GM18519 (cell line): ENCODE results near the gene RANGRF.

Source experiments
- ATAC-seq: cut with Tn5 transposase; IDR thresholded peaks from one replicate; pipeline ENCODE4 v1.9.1; 2021; ENCODE audit warnings: mild to moderate bottlenecking, moderate library complexity; ENCODE audit not compliant: unreplicated experiment, low FRiP score

The RANGRF gene

GRCh38 chr17:8273884-8274444 is 14.5 kb upstream of the RANGRF start:
- no peak for ATAC-seq

GRCh38 chr17:8274816-8275215 is 13.7 kb upstream of the RANGRF start:
- ATAC-seq, result no peak

- ATAC-seq, result no peak
These were observed 12.8 kb upstream of the RANGRF start for GRCh38 chr17:8275421-8276290.

GRCh38 chr17:8277317-8277716 is 11.2 kb upstream of the RANGRF start:
- no peak for ATAC-seq

DNA sequence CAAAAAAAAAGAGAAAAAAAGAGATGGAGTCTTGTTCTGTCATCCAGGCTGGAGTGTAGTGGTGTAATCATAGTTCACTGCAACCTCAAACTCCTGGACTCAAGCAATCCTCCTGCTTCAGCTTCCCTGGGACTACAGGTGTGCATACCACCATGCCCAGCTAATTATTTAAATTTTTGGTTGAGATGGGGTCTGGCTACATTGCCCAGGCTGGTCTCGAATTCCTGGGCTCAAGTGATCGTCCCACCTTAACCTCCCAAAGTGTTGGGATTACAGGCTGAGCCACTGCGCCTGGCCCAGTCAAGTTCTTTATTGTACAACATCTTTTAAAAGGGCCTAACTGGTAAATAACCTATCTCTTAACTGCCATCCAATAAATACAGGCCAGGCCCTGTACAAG is 6.1 kb upstream of the RANGRF start:
- no peak for ATAC-seq

DNA sequence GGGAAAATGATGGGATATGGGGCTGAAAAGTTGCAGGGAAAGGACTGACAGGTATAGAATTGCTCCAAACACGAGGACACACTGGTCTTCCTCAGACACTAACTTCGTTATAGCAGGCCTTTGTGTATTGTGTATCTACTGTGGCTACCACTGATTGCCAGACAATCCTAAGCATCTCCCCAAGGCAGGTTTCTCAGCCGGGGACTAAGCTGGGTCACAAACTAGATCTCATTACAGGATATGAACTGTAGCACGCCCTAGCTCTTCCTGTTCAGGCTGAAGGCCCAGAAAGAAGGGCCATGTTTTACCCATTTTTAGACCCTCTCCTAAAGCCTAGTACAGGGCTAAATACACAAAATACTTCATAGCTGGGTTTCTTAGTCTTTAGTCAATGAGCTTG is 5.1 kb upstream of the RANGRF start:
- no peak for ATAC-seq

GRCh38 chr17:8284126-8284525 is 4.3 kb upstream of the RANGRF start:
- ATAC-seq, result no peak

- no peak for ATAC-seq
These were observed 2.9 kb upstream of the RANGRF start for GRCh38 chr17:8285270-8286181.

- ATAC-seq, result no peak
These were observed 677 bp upstream of the RANGRF start for GRCh38 chr17:8287651-8288335.

- no peak for ATAC-seq
These were observed 580 bp downstream of the RANGRF start for GRCh38 chr17:8289103-8289397.

- ATAC-seq, result no peak
These were observed 1.6 kb downstream of the RANGRF start for GRCh38 chr17:8290043-8290442.

- no peak for ATAC-seq
These were observed 4.3 kb downstream of the RANGRF start for GRCh38 chr17:8292639-8293395.

- ATAC-seq, result no peak
These were observed 5.9 kb downstream of the RANGRF start for GRCh38 chr17:8294361-8294760.

DNA sequence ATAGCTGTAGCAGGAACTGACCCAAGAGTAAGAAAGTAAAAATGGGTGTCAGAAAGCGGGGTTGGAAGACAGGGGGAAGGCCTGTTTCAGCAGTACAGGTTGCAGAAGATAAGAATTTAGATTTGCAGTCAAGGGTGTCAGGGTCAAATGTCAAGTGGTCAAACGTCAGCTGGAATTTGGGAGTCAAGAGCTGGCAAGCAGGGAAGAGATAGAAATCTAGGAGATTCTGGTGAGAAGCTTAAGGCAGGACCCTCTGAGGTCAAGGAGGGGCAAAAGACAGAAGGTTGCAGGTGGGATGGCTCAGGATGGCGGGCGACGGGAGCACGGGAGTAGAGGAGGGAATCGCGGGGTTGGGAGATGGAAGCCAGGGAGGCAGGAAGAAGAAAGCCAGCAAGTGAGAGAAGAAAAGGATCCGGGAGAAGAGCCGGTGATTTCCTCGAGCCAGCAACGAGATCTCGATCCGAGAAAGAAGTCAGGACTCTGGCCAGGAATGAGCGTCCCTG is 6.4 kb downstream of the RANGRF start:
- ATAC-seq, result no peak

- no peak for ATAC-seq
These were observed 11.8 kb downstream of the RANGRF start for GRCh38 chr17:8300226-8300625.

DNA sequence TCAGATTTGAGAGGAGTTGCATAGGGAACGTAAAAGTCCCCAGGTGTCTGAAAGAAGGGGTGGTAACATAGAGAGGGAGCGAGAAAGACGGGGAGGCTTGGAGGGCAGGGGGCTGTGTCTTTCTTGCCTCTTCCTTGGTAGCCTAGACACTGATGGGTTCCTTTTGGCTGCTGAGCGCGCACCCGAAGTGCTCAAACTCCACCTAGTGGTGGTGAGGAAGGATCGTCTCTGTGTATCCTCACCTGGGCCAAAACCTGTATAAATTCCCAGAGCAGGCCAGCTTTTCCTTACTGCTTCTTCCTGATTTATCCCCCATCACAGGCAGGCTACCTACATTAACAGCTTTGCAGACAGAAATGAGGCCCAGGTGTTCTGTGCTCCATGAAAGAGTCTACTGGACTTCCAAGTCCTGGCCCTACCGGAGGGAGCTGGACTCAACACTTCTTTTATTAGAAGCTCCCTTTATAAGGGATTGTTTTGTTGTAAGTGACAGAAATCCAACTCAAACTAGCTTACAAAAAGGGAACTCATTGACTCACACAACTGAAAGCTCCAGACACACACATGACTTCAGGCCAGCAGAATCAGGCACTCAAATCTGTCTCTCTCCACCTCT is 12.3 kb downstream of the RANGRF start:
- no peak for ATAC-seq

DNA sequence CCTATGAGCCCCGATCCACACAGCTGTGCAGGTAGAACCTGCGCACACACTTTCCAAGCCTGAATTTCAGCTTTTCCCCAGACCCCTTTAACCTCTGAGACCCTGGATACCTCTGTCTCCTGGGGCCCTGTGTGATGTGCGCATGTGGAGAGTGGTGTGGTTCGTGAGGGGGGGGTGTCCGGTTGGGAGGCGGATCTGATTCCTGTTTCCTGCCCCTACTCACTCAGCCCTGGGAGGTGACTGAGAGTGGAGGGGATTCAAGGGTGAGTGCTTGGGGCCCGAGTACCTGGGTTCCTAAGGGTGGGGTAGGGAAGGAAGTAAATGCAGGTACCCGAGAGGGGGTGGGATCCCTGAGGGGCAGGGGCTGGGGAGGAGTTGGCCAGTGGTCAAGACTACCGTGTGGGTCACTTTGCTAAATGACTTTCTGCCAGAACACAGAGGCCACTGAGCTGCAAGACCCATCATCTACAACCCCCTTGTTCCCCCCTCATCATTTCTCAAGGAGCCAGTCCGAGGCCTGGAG is 22.2 kb downstream of the RANGRF start:
- ATAC-seq, result no peak

DNA sequence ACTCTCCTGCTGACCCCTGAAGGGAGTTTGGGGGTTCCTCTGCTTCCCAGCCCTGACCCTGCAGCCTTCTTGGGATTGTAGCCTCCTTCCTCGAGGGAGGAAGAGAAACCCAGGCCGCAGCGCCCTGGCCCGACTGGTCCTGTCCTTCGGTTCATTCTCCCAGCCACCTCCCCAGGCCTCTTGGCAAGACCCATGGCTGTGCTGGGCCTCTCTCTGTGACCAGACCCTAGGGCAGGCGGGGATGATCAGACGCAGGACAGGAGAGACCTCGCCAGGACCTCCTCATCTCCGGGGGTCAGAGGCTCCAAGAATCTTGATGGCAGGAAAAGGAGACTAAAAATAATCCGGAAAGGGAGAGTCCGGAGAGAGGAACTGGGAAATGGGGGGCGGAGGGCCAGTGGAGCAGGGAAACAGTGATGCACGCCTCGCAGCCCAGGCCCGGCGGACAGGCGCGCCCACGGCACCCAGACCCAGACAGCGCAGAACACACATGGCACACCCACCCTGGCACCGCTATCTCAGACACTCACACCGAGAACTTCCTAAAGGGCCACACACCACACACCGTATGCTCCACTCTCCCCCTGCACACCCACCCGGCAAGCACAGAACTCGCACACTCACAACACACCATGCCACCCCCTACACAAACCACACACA is 22.8 kb downstream of the RANGRF start:
- no peak for ATAC-seq

DNA sequence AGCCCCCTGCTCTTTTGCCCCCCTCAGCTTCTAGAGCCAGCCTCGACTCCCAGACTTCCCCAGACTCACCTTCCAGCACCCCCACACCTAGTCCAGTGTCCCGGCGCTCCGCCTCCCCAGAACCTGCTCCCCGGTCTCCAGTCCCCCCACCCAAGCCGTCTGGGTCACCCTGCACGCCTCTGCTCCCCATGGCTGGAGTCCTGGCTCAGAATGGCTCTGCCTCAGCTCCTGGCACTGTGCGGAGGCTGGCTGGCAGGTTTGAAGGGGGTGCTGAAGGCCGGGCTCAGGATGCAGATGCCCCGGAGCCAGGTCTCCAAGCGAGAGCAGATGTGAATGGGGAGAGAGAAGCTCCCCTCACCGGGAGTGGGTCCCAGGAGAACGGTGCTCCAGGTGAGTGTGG is 23.8 kb downstream of the RANGRF start:
- ATAC-seq, result no peak
